ENCODE data around the gene ATOSA. TPM values are rescaled to one million over a fixed set of nuclear protein-coding genes. Genes with fewer than 3 reads are reported as not detected.

ATOSA gene
- 5.5 and 6.6 TPM in 2 replicates for total RNA-seq (2016; rRNA removed; fragmentation: Illumina TruSeq; extraction: Trizol)
- 2.3 and 2.7 TPM in 2 replicates for total RNA-seq (2016; cell fraction: cytosol; rRNA removed; fragmentation: Illumina TruSeq; extraction: Trizol; ENCODE audit: low read depth)
- total RNA-seq (2016; cell fraction: insoluble cytoplasmic fraction; rRNA removed; fragmentation: Illumina TruSeq; extraction: Trizol) = 6.3 and 6.6 TPM in 2 replicates
- total RNA-seq (2016; cell fraction: membrane; rRNA removed; fragmentation: Illumina TruSeq; extraction: Trizol) = 2.8 and 3.8 TPM in 2 replicates
- total RNA-seq (2016; cell fraction: nucleus; rRNA removed; fragmentation: Illumina TruSeq; extraction: Trizol) = 20.3 and 22.5 TPM in 2 replicates
- 15.2 and 16.3 TPM in 2 replicates for polyA plus RNA-seq (2011; rRNA removed)
- polyA plus RNA-seq (2011; cell fraction: cytosol; rRNA removed) = 2.8 and 6.1 TPM in 2 replicates
- 26.4 and 35.0 TPM in 2 replicates for polyA plus RNA-seq (2011; cell fraction: nucleus; rRNA removed)
- 10.2 and 13.6 TPM in 2 replicates for polyA plus RNA-seq (2012)
- polyA plus RNA-seq (2016; cell fraction: cytosol; fragmentation: Illumina TruSeq; extraction: Trizol; ENCODE audit: low read depth) = 0.59 and 0.75 TPM in 2 replicates
- 6.0 TPM in 2 replicates for polyA plus RNA-seq (2016; cell fraction: insoluble cytoplasmic fraction; fragmentation: Illumina TruSeq; extraction: Trizol; ENCODE audit: low read depth)
- 0.95 and 1.4 TPM in 2 replicates for polyA plus RNA-seq (2016; cell fraction: membrane; fragmentation: Illumina TruSeq; extraction: Trizol; ENCODE audit: low read depth)
- polyA plus RNA-seq (2016; cell fraction: nucleus; fragmentation: Illumina TruSeq; extraction: Trizol; ENCODE audit: insufficient read depth, low read depth) = 28.7 and 35.9 TPM in 2 replicates
- 13.2 and 17.2 TPM in 2 replicates for polyA minus RNA-seq (2011; rRNA and poly(A)+ RNA removed; ENCODE audit: low replicate concordance)
- polyA minus RNA-seq (2011; cell fraction: cytosol; rRNA and poly(A)+ RNA removed) = 5.5 and 12.6 TPM in 2 replicates
- polyA minus RNA-seq (2011; cell fraction: nucleus; rRNA and poly(A)+ RNA removed) = 70.6 and 77.7 TPM in 2 replicates
- Bru-seq, nascent RNA = percentile 77 among the genes with signal in this experiment
- BruChase-seq, experiment 1, labeled RNA remaining after a 6-hour chase = percentile 60 among the genes with signal in this experiment
- percentile 69 among the genes with signal in this experiment for BruChase-seq, experiment 2, labeled RNA remaining after a 2-hour chase
- long read RNA-seq, experiment 1, partial matches to known transcripts = 1 of 2 reads
- long read RNA-seq, experiment 1, other reads (novel, unspliced or antisense) = 1 of 2 reads
- long read RNA-seq, experiment 2, partial matches to known transcripts = 0 of 8 reads
- long read RNA-seq, experiment 2, other reads (novel, unspliced or antisense) = 8 of 8 reads

GRCh38 chr15:52679232-52680040 is at the start of gene ATOSA:
TSS of gene ATOSA (minus strand) at chr15:52679388. CDS start at chr15:52678021, 1,367 bp downstream.
- Histone ChIP-seq H4K20me1 (ENCODE audit: insufficient read depth, low read length) (no peaks in the 10 kb centered on the region), H3K27me3 (ENCODE audit: control insufficient read depth in 1 of 2, insufficient read depth in 2 of 2, low read length in 2 of 2) (no peaks in the 10 kb centered on the region; a peak in 1 of 5 replicates), H3K4me3 (replicated peaks in 1 of 3; ENCODE audit: insufficient read depth in 1 of 3, low read depth in 2 of 3, low read length in 3 of 3) (peak within 1 kb of the TSS; percentile 84 to 98 (median 94)), H2AFZ (ENCODE audit: low read length) (no peak within 1 kb of the TSS), H3K4me1 (ENCODE audit: insufficient read depth, low read length) (peaks cover 14% of the 10 kb centered on the region), H3K36me3 (replicated peaks in 1 of 2; ENCODE audit: control insufficient read depth in 1 of 2, insufficient read depth in 2 of 2, low read length in 2 of 2) (no peaks in the 10 kb centered on the region), H3K9ac (ENCODE audit: insufficient read depth, low read depth, low read length) (peak within 1 kb of the TSS; percentile 82), H3K27ac (ENCODE audit: extremely low read length, insufficient read depth, low read length) (peak within 1 kb of the TSS; percentile 96), H3K79me2 (ENCODE audit: insufficient read depth, low read length) (no peaks in the 10 kb centered on the region), H3K4me2 (ENCODE audit: low read depth, low read length) (peak within 1 kb of the TSS; percentile 77), H3K9me3 (ENCODE audit: low read length) (no peaks in the 10 kb centered on the region)
- ATAC-seq = peak; percentile 91
- intact Hi-C loops (cut with micrococcal nuclease; ENCODE audit: unreplicated experiment) (loop anchor here (2.0 to 10.0 kb wide), 3 partner anchors 29 to 155 kb away; partner anchors contain the start of genes ARPP19 and MYO5A), in situ Hi-C loops (cut with HindIII; ENCODE audit: extremely low pct_ligation_motif_present, low pct_unique_long_range_greater_than_20kb) (no loop called here)
- FAIRE-seq = peak; percentile 51
- CTCF ChIA-PET (ENCODE audit: low intra/inter-chr PET ratio, low total read pairs) = no interaction called here
- WGBS (ENCODE audit: low lambda C conversion rate) = 2% methylated on average over 14 of the region's 55 CpGs
- POLR2A ChIA-PET = interaction anchor here (0.7 to 1.2 kb wide), 4 partner anchors 55 to 707 kb away, joined by 3 to 4 read pairs (median 3); no protein-coding TSS in a partner anchor
- BruUV-seq (replicated peaks) = no TSS peak
- peak; percentile 82 for DNase-seq (ENCODE audit: low spot score)
- TF ChIP-seq GATAD2A (CRISPR knock-in tag; IDR thresholded peaks at IDR 0.05) (0 out of 2 replicates have a peak, but pooled peaks have one; percentile 14), FUBP1 (CRISPR knock-in tag; IDR thresholded peaks at IDR 0.05; ENCODE audit: borderline replicate concordance) (no peak), SIN3A (IDR thresholded peaks at IDR 0.05; ENCODE audit: borderline replicate concordance, low read depth, low read length) (peak; percentile 91), HNRNPK (IDR thresholded peaks at IDR 0.05; ENCODE audit: low read depth, low read length, poor library complexity, severe bottlenecking) (peak; percentile 87), BATF2 (CRISPR knock-in tag; IDR thresholded peaks at IDR 0.05) (0 out of 2 replicates have a peak, but pooled peaks have one; percentile 20), ZNF878 (CRISPR knock-in tag; IDR thresholded peaks at IDR 0.05) (no peak), ZNF431 (CRISPR knock-in tag; IDR thresholded peaks at IDR 0.05; ENCODE audit: borderline replicate concordance, low read depth) (no peak), KDM6A (CRISPR knock-in tag; IDR thresholded peaks at IDR 0.05; ENCODE audit: low read depth) (no peak), HOMEZ (CRISPR knock-in tag; IDR thresholded peaks at IDR 0.05; ENCODE audit: low read depth) (no peak; the same call in 1 of the 2 replicates), MEIS2 (CRISPR knock-in tag; IDR thresholded peaks at IDR 0.05) (0 out of 2 replicates have a peak, but pooled peaks have one; percentile 41)

All from HepG2 (cell line).